Measurements from ENCODE around the gene DNAH10. TPM values are rescaled to one million over a fixed set of nuclear protein-coding genes. Genes with fewer than 3 reads are reported as not detected.
"Not testable (repeated sequence)": the region's sequence is repeated elsewhere in the genome, so short reads cannot be mapped to it uniquely, and the experiment has no call there.

DNAH10 gene
- total RNA-seq, 1 experiment from 2014 or later: 0.05 TPM

DNA sequence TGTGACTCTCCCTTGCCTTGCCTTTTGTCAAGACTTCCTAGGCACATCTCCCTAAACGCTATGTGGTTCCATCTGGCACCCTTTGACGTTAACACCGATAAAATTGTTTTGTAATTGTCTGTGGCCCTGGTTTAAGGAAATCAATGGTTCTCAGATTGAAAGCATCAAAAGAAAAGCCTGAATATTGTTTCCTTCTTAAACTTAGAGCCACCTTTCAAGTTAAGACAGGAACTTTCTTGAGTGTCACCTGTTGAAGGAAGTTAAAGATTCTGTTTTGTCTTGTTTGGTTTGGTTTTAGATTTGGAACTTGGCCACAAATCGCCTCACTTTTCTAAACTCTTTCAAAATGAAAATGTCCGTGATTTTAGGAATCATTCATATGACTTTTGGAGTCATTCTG lies 14.8 kb upstream of the DNAH10 start:
- DNase-seq (ENCODE audit: extremely low read depth, low read depth): no peak

DNA sequence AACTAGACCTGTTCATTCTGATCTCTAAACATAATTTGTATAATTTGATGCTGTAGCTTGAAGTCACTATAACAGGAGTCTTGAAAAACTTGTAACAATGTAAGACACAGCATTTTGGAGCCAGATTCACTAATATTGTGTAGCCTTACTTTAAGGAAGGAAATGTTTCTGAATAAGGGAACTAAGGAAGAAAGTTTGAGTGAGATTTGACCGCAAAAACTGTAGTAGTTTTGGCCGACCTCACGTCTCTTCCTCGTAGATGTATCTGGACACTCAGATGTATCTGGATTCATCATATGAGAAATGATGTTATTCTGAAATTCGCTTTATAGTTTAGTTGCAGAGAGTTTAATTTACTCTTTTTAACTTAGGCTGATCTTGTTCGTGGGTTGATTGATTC lies 13.9 kb upstream of the DNAH10 start:
- DNase-seq (ENCODE audit: extremely low read depth, low read depth): no peak

DNA sequence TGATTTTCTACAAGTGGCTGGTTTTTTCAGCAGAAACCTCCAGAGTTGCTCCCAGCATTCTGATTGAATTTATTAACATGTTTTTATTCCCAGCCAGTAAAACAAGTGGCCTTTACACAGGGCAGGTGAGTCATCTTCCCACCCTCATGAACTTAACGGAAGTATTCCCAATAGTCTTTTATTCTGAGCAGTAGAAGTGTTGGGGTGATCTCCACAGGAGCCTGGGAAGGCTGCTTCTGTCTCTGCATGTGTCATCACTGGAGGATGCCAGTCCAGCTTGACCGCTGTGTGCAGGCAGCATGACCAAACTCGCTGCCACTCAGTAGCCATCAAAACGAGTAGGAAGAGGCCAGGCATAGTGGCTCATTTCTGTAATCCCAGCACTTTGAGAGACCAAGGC lies 13.4 kb upstream of the DNAH10 start:
- DNase-seq (ENCODE audit: extremely low read depth, low read depth): no peak

DNA sequence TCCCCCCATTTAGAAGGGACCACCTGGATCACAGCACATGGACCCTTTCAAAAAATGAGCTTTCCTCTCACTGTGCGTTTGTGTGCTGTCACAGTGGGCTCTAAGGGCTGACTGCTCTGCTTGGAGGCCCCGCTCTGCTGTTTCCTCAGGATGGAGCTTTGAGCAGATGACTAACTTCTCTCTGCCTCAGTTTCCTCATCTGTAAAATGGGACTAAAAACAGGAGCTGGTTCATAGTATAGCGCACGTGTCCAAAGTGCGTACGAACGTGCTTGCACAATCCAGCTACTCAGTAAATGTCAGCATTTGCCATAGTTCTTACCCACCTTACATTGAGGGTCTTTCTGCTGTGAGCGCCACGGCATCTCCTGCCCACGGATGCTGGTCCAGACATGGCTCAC lies 12.7 kb upstream of the DNAH10 start:
- DNase-seq (ENCODE audit: extremely low read depth, low read depth): no peak

DNA sequence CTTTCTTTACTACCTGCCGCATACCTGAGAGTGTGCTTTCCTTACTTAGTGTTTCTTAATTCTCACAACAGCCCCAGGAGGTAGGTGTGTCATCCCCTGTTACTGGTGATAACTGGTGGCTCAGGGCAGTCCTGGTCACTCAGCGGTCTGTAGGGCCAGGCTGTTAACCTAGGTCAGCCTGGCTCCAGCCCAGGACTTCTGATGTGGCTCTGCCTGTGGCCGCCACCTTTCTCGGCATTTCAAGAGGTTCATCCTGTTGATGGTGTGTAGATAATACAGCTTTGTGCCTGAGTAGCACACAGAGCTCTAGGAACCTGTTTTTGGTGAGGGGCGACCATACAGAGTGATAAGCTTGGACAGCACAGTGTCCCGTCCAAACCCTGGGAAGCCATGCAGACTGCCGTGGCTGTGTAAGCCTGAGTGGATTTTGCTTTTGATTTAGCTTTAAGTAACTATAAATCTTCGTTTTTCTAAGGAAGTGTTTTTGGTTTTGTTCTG lies 11.9 kb upstream of the DNAH10 start:
- no peak for DNase-seq (ENCODE audit: extremely low read depth, low read depth)

DNA sequence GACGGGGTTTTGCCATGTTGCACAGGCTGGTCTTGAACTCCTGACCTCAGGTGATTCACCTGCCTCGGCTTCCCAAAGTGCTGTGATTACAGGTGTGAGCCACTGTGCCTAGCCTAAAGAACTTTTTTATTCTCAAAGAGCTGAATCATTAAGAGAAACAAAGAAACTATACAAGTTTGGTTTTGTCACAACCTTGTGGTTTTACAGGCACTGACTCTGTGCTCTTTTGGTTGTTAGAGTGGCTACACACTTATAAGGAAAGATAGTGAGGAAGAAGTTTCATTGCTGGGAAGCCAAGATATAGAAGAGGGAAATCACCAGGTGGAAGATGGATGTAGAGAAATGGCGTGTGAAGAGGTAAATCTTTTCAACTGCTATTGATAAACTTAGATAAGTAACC lies 10.1 kb upstream of the DNAH10 start:
- no peak for DNase-seq (ENCODE audit: extremely low read depth, low read depth)

DNA sequence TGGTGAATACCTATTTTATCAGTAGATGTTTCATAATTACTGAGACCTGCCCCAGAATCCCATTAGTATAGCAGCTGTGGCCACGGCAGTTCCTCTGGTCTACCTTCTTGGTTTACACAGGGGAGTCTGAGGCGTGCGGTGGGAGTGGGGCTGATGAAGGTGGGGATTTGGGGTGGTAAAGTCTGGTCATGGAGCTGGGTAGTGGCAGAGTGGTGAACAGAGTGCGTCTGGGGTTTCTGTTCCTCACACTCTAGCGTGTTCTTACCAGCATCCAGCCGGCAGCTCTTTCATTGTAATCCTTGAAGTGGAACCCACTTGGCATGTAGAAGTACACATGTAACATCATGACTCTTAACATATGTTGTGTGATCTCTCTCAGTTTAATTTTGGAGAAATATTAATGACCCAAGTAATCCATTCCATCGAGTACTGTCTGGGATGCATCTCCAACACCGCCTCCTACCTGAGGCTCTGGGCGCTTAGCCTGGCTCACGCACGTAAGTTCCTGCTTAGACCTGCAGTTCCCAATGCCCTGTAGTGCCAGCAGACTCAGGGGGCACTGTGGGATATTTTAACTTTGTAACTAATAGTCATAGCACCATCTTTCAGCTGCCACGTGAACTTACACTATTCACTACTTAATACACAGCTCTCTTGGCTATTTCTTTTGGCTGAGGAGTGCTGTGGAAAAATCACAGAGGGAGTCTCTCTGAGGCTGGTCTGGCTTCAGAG lies 7.9 kb upstream of the DNAH10 start:
- DNase-seq (ENCODE audit: extremely low read depth, low read depth): no peak

DNA sequence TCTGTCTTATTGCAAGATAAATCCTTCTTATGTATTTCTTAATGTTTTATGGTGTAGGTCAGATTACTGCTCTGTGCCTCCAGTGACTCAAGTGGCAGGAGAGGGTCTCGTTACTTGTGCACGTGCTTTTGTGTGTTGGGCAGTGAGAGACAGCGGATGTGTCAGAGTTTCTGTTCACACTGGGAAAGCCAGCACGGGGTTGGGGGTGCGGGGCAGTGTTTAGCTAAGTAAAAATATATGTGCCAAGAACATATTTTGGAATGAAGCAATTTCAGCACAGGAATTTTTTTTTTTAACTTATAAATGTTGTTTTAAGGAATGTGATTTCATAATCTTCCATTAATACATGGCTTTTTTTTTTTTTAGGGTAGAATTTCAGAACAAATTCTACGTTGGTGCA lies 4.5 kb upstream of the DNAH10 start:
- no peak for DNase-seq (ENCODE audit: extremely low read depth, low read depth)

DNA sequence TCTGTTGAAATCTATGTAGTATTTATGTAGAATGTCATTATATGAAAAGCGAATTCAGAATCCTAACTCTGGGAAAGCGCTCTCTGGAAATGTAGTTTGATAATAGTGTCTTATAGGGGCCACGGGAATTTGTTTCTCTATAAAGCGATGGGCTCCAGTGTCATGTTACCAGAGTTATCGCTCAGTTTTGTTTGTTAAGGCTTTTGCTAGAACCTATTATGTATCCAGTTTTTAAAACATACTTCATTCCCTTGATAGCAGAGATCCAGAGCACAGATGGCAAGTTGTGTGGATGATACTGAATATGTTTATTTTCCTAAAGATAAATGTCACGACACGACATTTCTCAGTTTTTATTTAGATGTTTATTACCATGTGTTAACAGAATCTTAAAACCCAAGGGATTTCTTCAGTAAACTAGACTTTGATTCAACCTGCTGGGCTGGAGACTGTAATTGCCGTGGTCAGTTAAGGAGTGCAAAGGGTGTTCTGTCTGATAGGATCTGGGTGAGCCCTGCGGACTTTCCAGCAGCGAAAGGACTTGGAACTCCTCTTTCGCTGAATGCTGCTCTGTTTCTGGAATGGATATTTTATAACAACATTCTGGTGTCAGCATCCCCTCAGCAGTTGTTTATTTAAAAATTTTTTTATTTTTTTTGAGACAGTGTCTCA lies 1.7 kb upstream of the DNAH10 start:
- no peak for DNase-seq (ENCODE audit: extremely low read depth, low read depth)

DNA sequence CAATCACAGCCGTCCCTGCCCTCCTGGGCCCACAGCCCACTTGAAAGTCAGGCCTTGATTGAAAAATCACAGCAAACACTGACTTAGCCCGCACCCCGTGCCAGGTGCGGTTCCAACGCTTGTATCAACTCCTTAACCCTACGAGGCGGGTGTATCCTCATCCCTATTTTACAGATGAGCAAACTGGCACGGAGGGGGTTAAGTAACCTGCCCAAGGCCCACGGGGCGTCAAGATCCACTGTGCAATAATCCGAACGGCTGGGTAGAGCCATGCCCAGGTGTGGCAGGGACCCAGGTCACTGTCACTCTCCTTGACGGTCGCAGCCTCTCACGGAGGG lies 583 bp downstream of the DNAH10 start:
- DNase-seq (ENCODE audit: extremely low read depth, low read depth): no peak

DNA sequence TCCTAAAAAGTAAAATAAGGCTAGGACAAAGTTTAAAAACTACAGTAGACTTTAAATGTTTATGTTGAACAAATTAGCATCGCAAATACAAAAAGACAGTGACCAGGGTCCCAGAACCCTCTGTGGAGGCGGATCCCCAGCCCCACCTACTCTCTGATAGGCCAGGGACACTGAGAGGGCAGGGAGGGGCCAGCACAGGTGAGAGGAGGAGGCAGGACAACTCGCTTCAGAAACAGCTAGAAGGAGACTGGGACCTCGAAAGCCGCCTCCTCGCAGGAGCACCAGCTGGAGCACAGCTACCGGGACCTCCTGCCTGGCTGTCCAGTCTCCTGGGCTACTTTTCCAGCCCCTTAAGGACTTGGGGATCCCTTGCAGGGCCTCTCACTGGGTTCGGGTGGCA lies 992 bp downstream of the DNAH10 start:
- no peak for DNase-seq (ENCODE audit: extremely low read depth, low read depth)

DNA sequence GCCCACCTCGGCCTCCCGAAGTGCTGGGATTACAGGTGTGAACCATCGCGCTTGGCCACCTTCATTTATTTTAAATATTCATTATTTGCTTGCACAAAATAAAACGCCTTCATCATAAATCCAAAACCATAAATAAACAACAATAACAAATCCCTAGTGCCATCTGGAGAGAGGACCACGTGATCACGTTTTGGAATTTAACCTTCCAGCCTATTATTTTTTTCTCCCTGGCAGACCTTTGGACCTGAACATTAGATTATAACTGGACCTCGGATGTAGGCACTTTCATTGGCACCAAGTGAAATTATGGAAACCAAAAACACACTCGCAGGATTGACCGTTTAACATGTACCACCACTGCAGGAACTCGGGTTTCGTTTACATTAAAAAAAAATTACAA lies 2.0 kb downstream of the DNAH10 start:
- DNase-seq (ENCODE audit: extremely low read depth, low read depth): no peak

DNA sequence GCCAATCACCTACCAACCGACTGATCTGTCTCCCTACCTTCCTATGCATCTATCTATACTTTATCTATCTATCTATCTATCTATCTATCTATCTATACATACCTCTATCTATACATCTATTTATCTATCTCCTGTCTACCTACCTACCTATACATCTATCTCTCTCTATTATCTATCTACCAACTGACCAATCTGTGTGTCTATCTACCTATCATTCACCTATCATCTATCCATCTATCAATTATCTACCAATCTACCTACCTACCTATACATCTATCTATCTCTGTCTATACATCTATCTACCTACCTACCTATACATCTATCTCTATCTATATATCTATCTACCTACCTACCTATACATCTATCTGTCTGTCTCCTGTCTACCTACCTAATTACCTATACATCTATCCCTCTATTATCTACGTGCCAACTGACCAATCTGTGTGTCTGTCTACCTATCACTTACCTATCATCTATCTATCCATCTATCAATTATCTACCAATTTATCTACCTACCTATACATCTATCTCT lies 3.5 kb downstream of the DNAH10 start:
- no peak for DNase-seq (ENCODE audit: extremely low read depth, low read depth)

DNA sequence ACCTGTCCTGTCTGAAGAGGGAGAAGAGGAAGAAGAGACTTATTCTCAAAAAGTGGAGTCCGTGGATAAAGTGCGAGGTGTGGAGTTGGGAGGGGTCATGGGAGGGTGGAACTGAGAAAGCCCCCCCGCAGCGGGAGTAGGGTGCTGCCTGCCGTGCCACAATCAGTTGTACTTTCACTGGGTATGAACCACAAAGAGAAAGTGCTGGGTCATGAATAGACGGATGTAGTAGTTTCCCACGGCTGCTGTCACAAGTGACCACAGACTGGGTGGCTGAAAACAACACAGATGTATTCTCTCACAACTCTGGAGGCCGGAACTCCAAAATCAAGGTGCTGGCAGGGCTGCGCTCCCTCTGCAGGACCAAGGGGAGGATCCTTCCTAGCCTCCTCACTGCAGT lies 5.5 kb downstream of the DNAH10 start:
- no peak for DNase-seq (ENCODE audit: extremely low read depth, low read depth)

DNA sequence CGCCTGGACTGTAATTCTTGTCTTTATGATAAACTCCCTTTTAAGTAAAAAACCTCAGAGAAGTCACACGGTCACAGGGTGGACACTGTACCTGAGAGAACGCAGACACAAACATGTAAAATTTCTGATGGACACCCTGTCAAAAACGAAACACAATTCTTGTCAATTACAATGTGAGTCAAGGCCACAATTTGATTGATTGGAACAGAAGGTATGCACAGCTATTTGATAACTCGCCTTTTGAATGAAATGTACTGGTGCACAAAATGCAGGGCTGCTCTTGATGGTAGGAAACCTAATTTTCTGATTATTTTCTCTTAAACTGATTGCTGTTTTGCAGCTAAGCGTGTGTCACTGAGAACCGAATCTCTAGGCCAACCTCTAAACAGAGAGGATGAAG lies 9.2 kb downstream of the DNAH10 start:
- DNase-seq (ENCODE audit: extremely low read depth, low read depth): no peak

DNA sequence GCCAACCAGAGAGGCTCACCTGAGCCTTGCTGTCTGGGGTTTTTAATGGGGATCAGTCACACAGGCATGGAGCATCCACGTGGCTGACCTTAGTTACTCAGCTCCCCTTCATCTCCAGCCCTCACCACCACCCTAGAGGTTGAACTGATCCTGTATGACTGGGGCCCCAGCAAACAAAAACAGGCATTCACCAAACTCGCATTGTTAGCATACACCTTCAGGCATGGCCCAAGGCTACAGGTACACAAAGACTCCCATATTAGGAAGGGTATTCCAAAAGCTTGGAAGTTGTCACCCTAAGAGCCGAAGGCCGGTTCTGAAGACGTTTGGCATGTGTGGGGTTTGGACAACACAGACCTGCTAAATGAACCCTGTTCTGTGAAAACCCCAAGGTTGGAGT lies 10.0 kb downstream of the DNAH10 start:
- no peak for DNase-seq (ENCODE audit: extremely low read depth, low read depth)

DNA sequence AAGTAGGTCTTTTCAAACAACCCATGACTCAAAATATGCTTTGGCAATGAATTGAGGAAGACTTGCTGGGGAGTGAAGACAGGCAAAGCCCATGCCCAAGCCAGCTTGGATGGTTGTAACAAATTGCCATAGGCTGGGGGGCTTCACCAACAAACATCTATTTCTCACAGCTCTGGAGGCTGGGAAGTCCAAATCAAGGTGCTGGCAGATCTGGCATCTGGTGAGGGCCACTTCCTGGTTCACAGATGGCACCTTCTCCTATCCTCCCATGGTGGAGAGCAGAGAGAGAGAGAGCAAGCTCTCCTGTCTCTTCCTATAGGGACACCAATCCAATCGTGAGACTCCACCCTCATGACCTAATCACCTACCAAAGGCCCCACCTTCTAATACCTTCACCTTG lies 11.3 kb downstream of the DNAH10 start:
- no peak for DNase-seq (ENCODE audit: extremely low read depth, low read depth)

DNA sequence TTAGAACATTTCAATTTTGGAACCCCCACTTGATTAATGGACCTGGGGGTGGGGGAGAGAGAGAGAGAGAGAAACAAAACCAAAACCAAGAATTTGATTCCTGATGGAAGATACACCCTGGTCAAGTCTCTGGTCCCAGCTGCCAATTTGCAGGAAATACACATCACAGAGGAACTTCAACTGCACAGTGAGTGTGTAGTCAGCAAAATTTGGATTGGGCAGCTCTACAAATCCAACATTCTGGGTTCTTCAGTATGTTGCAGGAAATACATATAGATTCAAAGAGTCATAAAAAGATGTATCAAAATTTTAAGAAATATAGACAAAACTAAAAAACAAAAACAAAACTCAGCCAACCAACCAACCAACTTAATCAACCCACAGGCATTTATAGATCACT lies 17.4 kb downstream of the DNAH10 start:
- DNase-seq (ENCODE audit: extremely low read depth, low read depth): no peak

DNA sequence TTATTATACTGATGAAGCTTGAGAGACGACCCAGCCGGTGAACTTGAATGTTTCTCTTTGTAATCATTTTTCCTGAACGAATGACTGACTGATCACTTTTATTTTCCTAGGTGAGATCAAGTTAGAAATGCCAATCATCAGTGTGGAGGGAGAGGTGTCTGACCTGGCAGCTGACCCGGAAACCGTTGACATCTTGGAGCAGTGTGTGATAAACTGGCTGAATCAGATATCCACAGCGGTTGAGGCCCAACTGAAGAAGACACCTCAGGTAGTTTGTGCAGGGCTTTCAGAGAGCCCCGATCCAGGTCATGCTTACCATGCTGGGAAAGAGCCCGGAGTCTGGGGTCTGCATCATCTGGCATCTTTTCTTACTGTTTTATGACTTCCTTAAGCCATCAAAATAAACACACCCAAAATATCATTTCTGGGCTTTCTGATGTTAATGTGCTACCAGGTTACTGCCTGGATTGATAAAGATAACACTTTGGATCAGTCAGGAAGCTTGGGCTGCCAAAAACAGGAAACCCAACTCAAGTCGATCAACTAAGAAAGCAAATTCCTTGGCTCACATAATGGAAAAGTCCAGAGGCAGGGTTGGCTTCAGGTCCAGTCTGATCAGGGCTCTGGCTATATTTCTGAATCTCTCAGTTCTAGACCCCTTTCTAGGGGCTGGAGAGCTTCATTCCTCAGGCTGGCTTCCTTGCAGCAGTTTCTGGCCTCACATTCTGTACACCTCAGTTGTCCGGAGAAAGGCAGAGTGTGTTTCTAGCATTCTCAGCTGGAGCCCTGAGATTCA lies 21.1 kb downstream of the DNAH10 start:
- no peak for DNase-seq (ENCODE audit: extremely low read depth, low read depth)

DNA sequence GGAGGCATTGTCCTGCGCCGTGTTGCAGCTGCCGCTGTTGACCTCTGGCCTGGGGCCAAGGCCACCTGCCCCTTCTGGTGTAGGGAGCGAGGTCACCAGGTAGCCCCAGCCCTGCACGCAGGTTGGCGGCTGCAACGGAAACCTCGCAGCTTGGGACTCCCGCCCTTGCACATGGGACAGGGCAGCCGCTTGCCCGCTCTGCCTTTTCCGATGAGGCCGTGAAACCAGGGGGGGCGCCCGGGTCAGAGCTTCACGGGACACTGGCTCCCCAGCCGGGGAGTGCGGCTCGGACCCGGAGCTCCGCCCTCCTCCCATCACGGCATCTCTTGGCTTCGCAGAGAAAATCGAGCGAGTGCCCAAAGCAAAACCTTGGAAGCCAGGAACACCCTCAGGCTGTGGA lies 25.4 kb downstream of the DNAH10 start:
- no peak for DNase-seq (ENCODE audit: extremely low read depth, low read depth)

DNA sequence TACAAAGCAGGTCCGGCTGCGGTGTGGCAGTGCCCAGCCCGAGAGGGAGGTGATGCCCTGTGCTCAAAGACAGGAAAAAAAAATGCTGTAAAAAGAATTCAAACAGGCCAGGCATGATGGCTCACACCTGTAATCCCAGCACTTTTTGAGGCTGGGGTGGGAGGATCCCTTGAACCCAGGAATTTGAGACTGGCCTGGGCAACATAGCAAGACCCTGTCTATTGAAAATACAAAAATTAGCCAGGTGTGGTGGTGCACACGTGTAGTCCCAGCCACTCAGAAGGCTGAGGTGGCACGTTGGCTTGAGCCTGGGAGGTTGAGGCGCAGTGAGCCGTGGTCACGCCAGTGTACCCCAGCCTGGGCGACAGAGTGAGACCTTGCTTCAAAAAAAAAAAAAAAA lies 26.4 kb downstream of the DNAH10 start:
- DNase-seq (ENCODE audit: extremely low read depth, low read depth): no peak

DNA sequence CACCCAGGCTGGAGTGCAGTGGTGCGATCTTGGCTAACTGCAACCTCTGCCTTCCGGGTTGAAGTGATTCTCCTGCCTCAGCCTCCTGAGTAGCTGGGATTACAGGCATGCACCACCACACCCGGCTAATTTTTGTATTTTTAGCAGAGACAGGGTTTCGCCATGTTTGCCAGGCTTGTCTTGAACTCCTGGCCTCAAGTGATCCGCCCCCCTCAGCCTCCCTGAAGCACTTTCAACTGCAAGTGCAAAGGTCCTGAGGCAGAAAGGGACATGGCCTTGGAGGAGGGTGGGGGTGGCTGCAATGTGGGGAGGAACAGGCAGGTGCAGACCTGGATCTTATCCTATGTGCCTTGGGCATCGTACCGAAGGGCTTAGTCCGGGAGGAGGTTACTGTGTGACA lies 27.3 kb downstream of the DNAH10 start:
- DNase-seq (ENCODE audit: extremely low read depth, low read depth): not testable (repeated sequence)
